A549 (cell line): ENCODE measurements around the gene PFKM. TPM values are rescaled to one million over a fixed set of nuclear protein-coding genes. Genes with fewer than 3 reads are reported as not detected.

Source experiments
- ATAC-seq, 2 experiments: fragments of 200-7000 bp in 1 of 2; fragments of >200 bp in 1 of 2; cut with Nextera tagmentation in 1 of 2; cut with Tn5 transposase in 1 of 2; 3 replicates each; pipeline versions ENCODE4 v1.8.0 to v1.9.1; 2018 to 2020; ENCODE audit warnings: mild to moderate bottlenecking in 1 of 2, moderate library complexity in 1 of 2
- CTCF ChIA-PET: fragments of 300-600 bp; sonication (Branson Sonifier 250); formaldehyde crosslinking; extraction: SDS; loops from one replicate; lab custom pipeline; 2021; ENCODE audit warnings: antibody characterized with exemption, inconsistent platforms; lab: Yijun Ruan, JAX
- POLR2A ChIA-PET: fragments of 350-600 bp; formaldehyde crosslinking; extraction: SDS; loops from one replicate; lab custom pipeline; 2021; ENCODE audit warnings: antibody characterized with exemption, inconsistent platforms; lab: Yijun Ruan, JAX
- DNase-seq, 2 experiments: peaks; one replicate each; pipeline versions ENCODE4 v3.0.0 to v3.0.0-alpha.2; 2011 to 2016; ENCODE audit warnings: low read depth in 1 of 2, low spot score in 1 of 2
- FAIRE-seq: peaks from 2 replicates; lab custom pipeline; 2011; peaks lifted over from hg19 to GRCh38; lab: Jason Lieb, UNC
- H3K27ac ChIP-seq, 2 experiments: fragments of >200 bp; sonication (Bioruptor Twin); formaldehyde crosslinking; 3 replicates each; pipeline ENCODE4 v1.5.1; 2016 to 2017
- H3K4me1 ChIP-seq: fragments of >200 bp; sonication (Bioruptor Twin); formaldehyde crosslinking; 3 replicates; pipeline ENCODE4 v1.6.1; 2016
- H3K4me2 ChIP-seq: fragments of >200 bp; sonication (Bioruptor Twin); formaldehyde crosslinking; 3 replicates; pipeline ENCODE4 v1.6.1; 2016
- H3K4me3 ChIP-seq: fragments of >200 bp; sonication (Bioruptor Twin); formaldehyde crosslinking; 3 replicates; pipeline ENCODE4 v1.5.1; 2016
- H3K9me3 ChIP-seq: fragments of >200 bp; sonication (Bioruptor Twin); formaldehyde crosslinking; 3 replicates; pipeline ENCODE4 v1.6.1; 2016
- CEBPB ChIP-seq, 2 experiments: fragments of >200 bp in 1 of 2; sonication (Bioruptor Twin) in 1 of 2; formaldehyde crosslinking in 1 of 2; IDR thresholded peaks; 2 replicates each; pipeline ENCODE4 v1.6.1; 2012 to 2016
- EHF ChIP-seq: fragments of 250-450 bp; sonication (Bioruptor Pico); IDR thresholded peaks from 2 replicates; pipeline ENCODE4 v1.5.0; 2020; ENCODE audit warnings: mild to moderate bottlenecking
- EHMT2 ChIP-seq: fragments of 200-600 bp; sonication (generic); IDR thresholded peaks from 2 replicates; pipeline ENCODE4 v1.6.1; 2016; ENCODE audit warnings: antibody characterized with exemption, low read depth, mild to moderate bottlenecking, moderate library complexity
- EP300 ChIP-seq, 2 experiments: fragments of >200 bp; sonication (Bioruptor Twin); formaldehyde crosslinking; IDR thresholded peaks; 2 replicates in 1 of 2; 3 replicates in 1 of 2; pipeline ENCODE4 v1.6.1; 2016 to 2017
- FOSB ChIP-seq: fragments of 250-450 bp; sonication (Bioruptor Pico); IDR thresholded peaks from 2 replicates; pipeline ENCODE4 v1.5.0; 2020; ENCODE audit warnings: mild to moderate bottlenecking, moderate library complexity
- HDAC2 ChIP-seq: fragments of 200-600 bp; sonication (generic); IDR thresholded peaks from 2 replicates; pipeline ENCODE4 v1.6.1; 2016
- HEYL ChIP-seq: fragments of 250-450 bp; sonication (Bioruptor Pico); IDR thresholded peaks from 2 replicates; pipeline ENCODE4 v1.8.0; 2021; ENCODE audit warnings: mild to moderate bottlenecking, moderate library complexity
- HOXB13 ChIP-seq: fragments of 250-450 bp; sonication (Bioruptor Pico); IDR thresholded peaks from 2 replicates; pipeline ENCODE4 v1.5.0; 2020; ENCODE audit warnings: low read depth, mild to moderate bottlenecking, moderate library complexity
- JUN ChIP-seq, 2 experiments: fragments of >200 bp; sonication (Bioruptor Twin); formaldehyde crosslinking; IDR thresholded peaks; 2 replicates in 1 of 2; 3 replicates in 1 of 2; pipeline ENCODE4 v1.6.1; 2016 to 2017
- KDM1A ChIP-seq: fragments of 200-600 bp; sonication (generic); IDR thresholded peaks from 2 replicates; pipeline ENCODE4 v1.6.1; 2016; ENCODE audit warnings: low read depth, mild to moderate bottlenecking
- MYC ChIP-seq: IDR thresholded peaks from 2 replicates; pipeline ENCODE4 v1.6.1; 2012; ENCODE audit warnings: mild to moderate bottlenecking, inconsistent platforms, low read length, improper control_type of control experiment, borderline replicate concordance
- SMC3 ChIP-seq: fragments of >200 bp; sonication (Bioruptor Twin); formaldehyde crosslinking; IDR thresholded peaks from 3 replicates; pipeline ENCODE4 v1.6.1; 2018; ENCODE audit warnings: inconsistent platforms
- ZFP36 ChIP-seq: fragments of 450-650 bp; IDR thresholded peaks from 2 replicates; pipeline ENCODE4 v1.6.1; 2014; ENCODE audit warnings: borderline replicate concordance; ENCODE audit not compliant: partially characterized antibody
- WGBS: methylation state at CpG from one replicate; pipeline ENCODE4 v1.1.6; 2017; ENCODE audit errors: missing lambda C conversion rate; 5-methylcytosine and 5-hydroxymethylcytosine counted together
- polyA plus RNA-seq, 4 experiments: library from polyadenylated mRNA; depleted of rRNA in 3 of 4; stranded (reverse); fragments of >200 nt; fragmentation: RNase III in 1 of 4; extraction: RNeasy Plus Mini Kit Qiagen cat#74134 plus additional on column Dnase treatment in 1 of 4; gene quantifications; 2 replicates in 3 of 4; 3 replicates in 1 of 4; pipeline ENCODE4 v1.2.3, GENCODE V29; 2011 to 2017
- TF ChIP-seq, protein P1 (sequence below): IDR thresholded peaks from 2 replicates; pipeline ENCODE4 v1.6.1; 2012
- TF ChIP-seq, protein P2 (sequence below): IDR thresholded peaks from 2 replicates; pipeline ENCODE4 v1.6.1; 2012; ENCODE audit warnings: low read depth, borderline replicate concordance
- TF ChIP-seq, protein P3 (sequence below): fragments of 150-350 bp; IDR thresholded peaks from 2 replicates; pipeline ENCODE4 v1.6.1; 2014; ENCODE audit warnings: low read depth, mild to moderate bottlenecking, low read length
- TF ChIP-seq, protein P4 (sequence below): fragments of >200 bp; sonication (Bioruptor Twin); formaldehyde crosslinking; IDR thresholded peaks from 2 replicates; pipeline ENCODE4 v1.6.1; 2016
- TF ChIP-seq, protein P5 (sequence below): IDR thresholded peaks from 2 replicates; pipeline ENCODE4 v1.6.1; 2012
- TF ChIP-seq, protein P6 (sequence below): fragments of >200 bp; sonication (Bioruptor Twin); formaldehyde crosslinking; IDR thresholded peaks from 3 replicates; pipeline ENCODE4 v1.5.1; 2016
- TF ChIP-seq, protein P7 (sequence below): fragments of >200 bp; sonication (Bioruptor Twin); formaldehyde crosslinking; IDR thresholded peaks from 3 replicates; pipeline ENCODE4 v1.6.1; 2016
- TF ChIP-seq, protein P8 (sequence below): fragments of 250-450 bp; sonication (Bioruptor Pico); IDR thresholded peaks from 2 replicates; pipeline ENCODE4 v1.5.0; 2020; ENCODE audit warnings: low read depth, mild to moderate bottlenecking, moderate library complexity

The PFKM gene
- polyA plus RNA-seq, 2 of the 4 experiments (the other 2 are of a cell fraction): 41.1 to 43.0 TPM

DNA sequence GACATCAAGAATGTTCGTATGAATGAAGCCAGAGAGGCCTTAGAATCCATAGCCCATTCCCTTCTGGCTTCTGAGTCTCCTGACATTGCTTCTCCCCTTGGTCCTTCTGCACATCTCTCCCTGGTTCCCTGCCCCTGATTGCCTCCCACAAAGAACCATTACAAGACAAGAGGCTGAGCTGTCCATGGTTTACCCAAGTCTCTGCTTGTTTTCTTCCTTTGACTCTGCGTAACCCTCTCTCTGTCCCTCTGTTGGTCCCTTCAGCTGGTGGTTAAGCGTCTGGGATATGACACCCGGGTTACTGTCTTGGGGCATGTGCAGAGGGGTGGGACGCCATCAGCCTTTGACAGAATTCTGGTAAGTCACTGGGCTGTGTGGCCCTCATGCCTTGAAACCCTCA, 15.9 kb downstream of the PFKM start:
- TF ChIP-seq EP300 (IDR thresholded peaks at IDR 0.05) (no peak), EHMT2 (no peak), FOSB (CRISPR knock-in tag) (no peak), SMC3 (no peak), MYC (no peak), EHF (CRISPR knock-in tag) (no peak)
- TF ChIP-seq, protein P1, sequence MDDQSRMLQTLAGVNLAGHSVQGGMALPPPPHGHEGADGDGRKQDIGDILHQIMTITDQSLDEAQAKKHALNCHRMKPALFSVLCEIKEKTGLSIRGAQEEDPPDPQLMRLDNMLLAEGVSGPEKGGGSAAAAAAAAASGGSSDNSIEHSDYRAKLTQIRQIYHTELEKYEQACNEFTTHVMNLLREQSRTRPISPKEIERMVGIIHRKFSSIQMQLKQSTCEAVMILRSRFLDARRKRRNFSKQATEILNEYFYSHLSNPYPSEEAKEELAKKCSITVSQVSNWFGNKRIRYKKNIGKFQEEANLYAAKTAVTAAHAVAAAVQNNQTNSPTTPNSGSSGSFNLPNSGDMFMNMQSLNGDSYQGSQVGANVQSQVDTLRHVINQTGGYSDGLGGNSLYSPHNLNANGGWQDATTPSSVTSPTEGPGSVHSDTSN: no peak
- TF ChIP-seq, protein P2, sequence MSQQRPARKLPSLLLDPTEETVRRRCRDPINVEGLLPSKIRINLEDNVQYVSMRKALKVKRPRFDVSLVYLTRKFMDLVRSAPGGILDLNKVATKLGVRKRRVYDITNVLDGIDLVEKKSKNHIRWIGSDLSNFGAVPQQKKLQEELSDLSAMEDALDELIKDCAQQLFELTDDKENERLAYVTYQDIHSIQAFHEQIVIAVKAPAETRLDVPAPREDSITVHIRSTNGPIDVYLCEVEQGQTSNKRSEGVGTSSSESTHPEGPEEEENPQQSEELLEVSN: no peak
- TF ChIP-seq, protein P3, sequence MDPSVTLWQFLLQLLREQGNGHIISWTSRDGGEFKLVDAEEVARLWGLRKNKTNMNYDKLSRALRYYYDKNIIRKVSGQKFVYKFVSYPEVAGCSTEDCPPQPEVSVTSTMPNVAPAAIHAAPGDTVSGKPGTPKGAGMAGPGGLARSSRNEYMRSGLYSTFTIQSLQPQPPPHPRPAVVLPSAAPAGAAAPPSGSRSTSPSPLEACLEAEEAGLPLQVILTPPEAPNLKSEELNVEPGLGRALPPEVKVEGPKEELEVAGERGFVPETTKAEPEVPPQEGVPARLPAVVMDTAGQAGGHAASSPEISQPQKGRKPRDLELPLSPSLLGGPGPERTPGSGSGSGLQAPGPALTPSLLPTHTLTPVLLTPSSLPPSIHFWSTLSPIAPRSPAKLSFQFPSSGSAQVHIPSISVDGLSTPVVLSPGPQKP: no peak
- TF ChIP-seq, protein P4, sequence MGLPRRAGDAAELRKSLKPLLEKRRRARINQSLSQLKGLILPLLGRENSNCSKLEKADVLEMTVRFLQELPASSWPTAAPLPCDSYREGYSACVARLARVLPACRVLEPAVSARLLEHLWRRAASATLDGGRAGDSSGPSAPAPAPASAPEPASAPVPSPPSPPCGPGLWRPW: no peak
- Histone ChIP-seq H3K27ac (no peak overlapping the region), H3K4me3 (no peak overlapping the region), H3K4me2 (no peak overlapping the region), H3K4me1 (no peaks in the 10 kb centered on the region), H3K9me3 (no peaks in the 10 kb centered on the region)
- CTCF ChIA-PET: no interaction called here
- POLR2A ChIA-PET: no interaction called here
- DNase-seq (no peak), ATAC-seq (no peak), FAIRE-seq (no peak)
- WGBS: 90% methylated on average over 5 of the region's 5 CpGs

DNA sequence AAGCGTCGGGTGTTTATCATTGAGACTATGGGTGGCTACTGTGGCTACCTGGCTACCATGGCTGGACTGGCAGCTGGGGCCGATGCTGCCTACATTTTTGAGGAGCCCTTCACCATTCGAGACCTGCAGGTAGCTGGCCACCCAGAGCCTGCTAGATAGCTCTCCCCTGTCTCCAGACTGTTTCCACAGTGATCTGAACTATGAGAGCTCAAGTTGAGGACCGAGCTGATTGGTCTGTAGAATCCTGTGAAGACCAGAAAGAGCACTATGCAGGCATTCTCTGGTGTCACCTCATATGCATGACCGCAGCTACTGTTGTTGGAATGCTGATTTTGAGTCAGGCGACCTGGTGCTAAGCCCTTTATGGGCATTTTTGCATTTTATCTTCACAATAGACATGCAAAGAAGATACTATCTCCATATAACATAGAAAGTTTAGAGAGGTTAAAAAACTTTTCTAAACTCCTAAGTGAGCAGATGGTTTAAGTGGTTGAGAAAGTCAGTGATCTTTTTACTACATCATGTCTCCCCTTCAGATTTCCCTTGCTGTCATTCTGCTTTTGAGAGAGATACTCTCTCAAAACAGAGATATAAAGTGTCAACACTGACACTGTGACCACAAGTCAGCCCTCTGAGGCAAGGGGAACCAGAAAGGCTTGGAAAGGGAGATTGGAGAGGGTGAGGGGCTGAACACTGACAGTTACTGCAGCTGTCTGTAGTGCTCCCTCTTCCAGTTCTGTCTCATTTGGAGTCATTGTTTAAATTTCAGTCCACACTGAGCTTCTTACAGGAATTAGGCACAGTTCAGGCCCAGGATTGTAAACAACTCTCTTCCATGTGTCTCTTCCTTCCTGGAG, 23.9 kb downstream of the PFKM start:
- CTCF ChIA-PET: interaction anchor here (0.9 to 2.6 kb wide), 4 partner anchors 15 to 401 kb away, joined by 3 to 11 read pairs (median 4); partner anchors contain the start of gene ASB8
- Histone ChIP-seq H3K9me3 (no peaks in the 10 kb centered on the region), H3K4me2 (no peak overlapping the region), H3K4me1 (no peaks in the 10 kb centered on the region), H3K4me3 (no peak overlapping the region), H3K27ac (no peak overlapping the region)
- POLR2A ChIA-PET: interaction anchor here (0.7 to 1.1 kb wide), 2 partner anchors 8 to 300 kb away, joined by 3 read pairs; no protein-coding TSS in a partner anchor
- 87% methylated on average over 7 of the region's 7 CpGs for WGBS
- TF ChIP-seq KDM1A (no peak), JUN (IDR thresholded peaks at IDR 0.05) (no peak), HOXB13 (CRISPR knock-in tag) (no peak), HEYL (CRISPR knock-in tag) (no peak), ZFP36 (no peak), HDAC2 (no peak), CEBPB (IDR thresholded peaks at IDR 0.05) (no peak)
- TF ChIP-seq, protein P5, sequence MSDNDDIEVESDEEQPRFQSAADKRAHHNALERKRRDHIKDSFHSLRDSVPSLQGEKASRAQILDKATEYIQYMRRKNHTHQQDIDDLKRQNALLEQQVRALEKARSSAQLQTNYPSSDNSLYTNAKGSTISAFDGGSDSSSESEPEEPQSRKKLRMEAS: no peak
- TF ChIP-seq, protein P6, sequence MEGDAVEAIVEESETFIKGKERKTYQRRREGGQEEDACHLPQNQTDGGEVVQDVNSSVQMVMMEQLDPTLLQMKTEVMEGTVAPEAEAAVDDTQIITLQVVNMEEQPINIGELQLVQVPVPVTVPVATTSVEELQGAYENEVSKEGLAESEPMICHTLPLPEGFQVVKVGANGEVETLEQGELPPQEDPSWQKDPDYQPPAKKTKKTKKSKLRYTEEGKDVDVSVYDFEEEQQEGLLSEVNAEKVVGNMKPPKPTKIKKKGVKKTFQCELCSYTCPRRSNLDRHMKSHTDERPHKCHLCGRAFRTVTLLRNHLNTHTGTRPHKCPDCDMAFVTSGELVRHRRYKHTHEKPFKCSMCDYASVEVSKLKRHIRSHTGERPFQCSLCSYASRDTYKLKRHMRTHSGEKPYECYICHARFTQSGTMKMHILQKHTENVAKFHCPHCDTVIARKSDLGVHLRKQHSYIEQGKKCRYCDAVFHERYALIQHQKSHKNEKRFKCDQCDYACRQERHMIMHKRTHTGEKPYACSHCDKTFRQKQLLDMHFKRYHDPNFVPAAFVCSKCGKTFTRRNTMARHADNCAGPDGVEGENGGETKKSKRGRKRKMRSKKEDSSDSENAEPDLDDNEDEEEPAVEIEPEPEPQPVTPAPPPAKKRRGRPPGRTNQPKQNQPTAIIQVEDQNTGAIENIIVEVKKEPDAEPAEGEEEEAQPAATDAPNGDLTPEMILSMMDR: no peak
- TF ChIP-seq, protein P7, sequence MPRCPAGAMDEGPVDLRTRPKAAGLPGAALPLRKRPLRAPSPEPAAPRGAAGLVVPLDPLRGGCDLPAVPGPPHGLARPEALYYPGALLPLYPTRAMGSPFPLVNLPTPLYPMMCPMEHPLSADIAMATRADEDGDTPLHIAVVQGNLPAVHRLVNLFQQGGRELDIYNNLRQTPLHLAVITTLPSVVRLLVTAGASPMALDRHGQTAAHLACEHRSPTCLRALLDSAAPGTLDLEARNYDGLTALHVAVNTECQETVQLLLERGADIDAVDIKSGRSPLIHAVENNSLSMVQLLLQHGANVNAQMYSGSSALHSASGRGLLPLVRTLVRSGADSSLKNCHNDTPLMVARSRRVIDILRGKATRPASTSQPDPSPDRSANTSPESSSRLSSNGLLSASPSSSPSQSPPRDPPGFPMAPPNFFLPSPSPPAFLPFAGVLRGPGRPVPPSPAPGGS: no peak
- TF ChIP-seq, protein P1: no peak
- TF ChIP-seq, protein P8, sequence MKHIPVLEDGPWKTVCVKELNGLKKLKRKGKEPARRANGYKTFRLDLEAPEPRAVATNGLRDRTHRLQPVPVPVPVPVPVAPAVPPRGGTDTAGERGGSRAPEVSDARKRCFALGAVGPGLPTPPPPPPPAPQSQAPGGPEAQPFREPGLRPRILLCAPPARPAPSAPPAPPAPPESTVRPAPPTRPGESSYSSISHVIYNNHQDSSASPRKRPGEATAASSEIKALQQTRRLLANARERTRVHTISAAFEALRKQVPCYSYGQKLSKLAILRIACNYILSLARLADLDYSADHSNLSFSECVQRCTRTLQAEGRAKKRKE (CRISPR knock-in tag): no peak
- DNase-seq (no peak), FAIRE-seq (no peak), ATAC-seq (no peak)
